NCI-H748 (cell line): ENCODE results near the gene DESI2.
"Not testable (repeated sequence)": the region's sequence is repeated elsewhere in the genome, so short reads cannot be mapped to it uniquely, and the experiment has no call there.

Experiments
- DNase-seq: peaks from one replicate; lab custom pipeline; 2025; ENCODE audit not compliant: unreplicated experiment; lab: John Stamatoyannopoulos, UW

DESI2 gene

GRCh38 chr1:244654108-244655038, 1.4 kb downstream of the DESI2 start:
- no peak for DNase-seq

GRCh38 chr1:244655186-244655585, 2.3 kb downstream of the DESI2 start:
- no peak for DNase-seq

DNA sequence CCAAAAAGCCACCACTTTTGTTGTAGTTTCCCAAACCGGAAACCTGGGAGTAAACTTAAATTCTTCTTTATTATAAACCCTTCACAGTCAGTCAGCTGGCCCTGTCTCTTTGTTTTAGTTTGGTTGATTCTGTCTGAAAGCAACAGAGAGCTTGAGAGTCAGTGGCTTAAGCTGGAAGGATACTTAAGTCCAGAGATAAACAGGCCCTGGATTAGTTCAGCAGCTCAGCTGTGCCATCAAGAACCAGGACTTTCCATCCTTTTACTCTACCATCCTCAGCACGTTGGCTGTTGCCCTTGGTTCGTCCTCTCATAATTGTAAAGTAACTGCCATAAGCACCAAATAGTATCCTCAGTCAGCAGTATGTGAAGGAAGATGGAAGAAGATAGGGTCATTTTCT, 4.5 kb downstream of the DESI2 start:
- no peak for DNase-seq

DNA sequence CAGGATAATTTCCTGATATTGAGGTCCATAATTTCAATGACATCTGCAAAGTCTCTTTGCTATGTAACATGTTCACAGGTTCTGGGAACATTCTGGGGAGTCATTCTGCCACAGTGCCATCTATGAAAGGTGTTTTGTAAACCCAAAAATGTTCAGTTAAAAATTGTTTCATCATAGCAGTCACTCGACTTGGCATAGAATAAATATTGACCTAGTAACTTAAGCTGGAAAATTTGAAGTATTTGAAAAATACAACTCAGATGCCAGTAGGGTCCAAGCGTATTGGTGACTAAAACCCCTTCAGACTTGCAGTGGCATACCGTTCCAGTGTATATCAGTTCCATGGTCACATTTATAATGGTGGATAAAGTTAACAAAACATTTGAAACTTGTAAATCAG, 6.8 kb downstream of the DESI2 start:
- no peak for DNase-seq

DNA sequence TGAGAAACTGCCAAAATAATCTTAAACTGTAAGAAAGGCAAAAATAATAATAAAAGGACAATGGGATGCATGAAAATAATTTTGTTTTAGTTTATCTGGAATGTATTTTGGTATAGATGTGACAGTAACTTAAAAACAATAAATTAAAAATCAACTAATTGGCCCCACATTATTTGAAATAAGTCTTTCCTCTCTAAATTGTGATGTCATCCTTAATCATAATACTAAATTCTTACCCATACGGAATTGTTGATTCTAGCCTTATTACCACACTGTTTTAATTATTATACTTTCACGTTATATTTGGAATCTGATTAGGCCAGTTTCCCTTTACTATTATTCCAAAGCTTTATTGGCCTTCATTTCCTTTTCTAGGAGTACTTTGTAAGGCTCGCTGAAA, 7.7 kb downstream of the DESI2 start:
- DNase-seq = no peak

GRCh38 chr1:244661569-244662312, 8.8 kb downstream of the DESI2 start:
- DNase-seq = not testable (repeated sequence)

GRCh38 chr1:244662599-244662998, 9.7 kb downstream of the DESI2 start:
- no peak for DNase-seq

DNA sequence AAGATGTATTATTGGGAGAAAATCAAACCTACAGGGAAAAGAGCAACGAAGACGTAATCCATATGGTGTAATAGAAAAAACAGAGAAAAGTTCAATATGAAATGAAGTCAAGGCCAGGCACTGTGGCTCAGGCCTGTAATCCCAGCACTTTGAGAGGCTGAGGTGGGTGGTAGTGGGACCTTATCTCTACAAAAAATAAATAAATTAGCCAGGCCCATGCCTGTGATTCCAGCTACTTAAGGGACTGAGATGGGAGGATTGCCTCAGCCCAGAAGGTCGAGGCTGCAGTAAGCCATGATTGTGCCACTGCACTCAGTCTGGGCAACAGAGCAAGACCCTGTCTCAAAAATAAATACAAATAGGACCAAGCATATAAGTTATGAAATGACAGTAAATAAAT, 11.4 kb downstream of the DESI2 start:
- no peak for DNase-seq

DNA sequence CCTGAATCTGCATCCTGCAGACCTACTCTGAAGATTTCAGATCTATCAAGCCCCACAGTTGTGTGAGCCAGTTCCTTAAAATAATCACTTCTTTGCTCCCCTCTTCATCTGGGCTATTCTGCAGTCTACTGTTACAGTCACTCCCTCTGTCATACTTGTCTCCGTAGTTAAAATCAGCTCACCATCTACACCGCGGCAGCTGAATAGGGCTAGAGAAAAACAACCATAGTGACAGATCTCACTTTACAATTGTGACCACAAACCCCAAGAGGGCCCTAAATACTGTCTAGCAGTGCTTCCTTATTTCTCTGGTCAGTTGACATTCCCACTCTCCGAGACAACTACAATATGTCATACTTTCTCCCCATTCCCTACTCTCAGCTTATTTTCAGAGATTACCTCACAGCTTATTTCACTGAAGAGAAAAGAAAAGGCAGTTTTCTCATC, 12.9 kb downstream of the DESI2 start:
- no peak for DNase-seq

GRCh38 chr1:244666672-244667418, 13.9 kb downstream of the DESI2 start:
- not testable (repeated sequence) for DNase-seq

DNA sequence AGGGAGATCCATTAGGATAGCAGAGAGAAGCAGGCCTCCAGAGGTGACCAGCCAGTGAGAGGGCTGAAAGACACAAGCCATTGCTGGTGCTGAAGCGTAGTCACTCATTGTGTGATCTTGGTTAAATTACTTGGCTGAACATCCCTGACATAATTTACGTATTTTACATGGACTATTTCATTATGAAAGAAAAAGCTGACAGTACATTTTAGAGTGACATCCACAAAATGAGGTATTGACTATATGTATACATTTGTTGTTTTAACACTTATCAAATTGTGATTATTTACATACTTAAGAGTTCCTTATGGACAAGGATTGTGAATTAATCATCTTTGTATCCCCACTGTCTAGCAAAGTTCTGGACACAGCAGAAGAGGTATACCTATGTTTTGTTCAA, 14.9 kb downstream of the DESI2 start:
- no peak for DNase-seq

GRCh38 chr1:244672946-244673682, 20.2 kb downstream of the DESI2 start:
- DNase-seq = no peak

DNA sequence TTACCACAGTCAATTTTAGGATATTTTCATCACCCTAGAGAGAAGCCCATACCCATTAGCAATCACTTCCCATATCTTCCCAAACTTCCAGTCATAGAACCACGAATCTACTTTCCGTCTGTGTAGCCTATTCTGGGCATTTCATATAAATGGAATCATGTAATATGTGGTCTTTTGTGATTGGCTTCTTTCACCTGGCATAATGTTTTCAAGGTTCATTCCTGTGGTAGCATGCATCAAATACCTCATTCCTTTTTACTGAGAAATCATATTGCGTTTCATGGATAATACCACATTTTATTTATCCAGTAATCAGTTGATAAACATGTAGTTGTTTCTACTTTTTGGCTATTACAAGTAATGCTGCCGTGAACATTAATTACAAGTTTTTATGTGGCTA, 21.5 kb downstream of the DESI2 start:
- no peak for DNase-seq

GRCh38 chr1:244675167-244675566, 22.2 kb downstream of the DESI2 start:
- no peak for DNase-seq

- DNase-seq = no peak
Measured at GRCh38 chr1:244678697-244679096, 25.8 kb downstream of the DESI2 start.

GRCh38 chr1:244680667-244681066, 27.7 kb downstream of the DESI2 start:
- no peak for DNase-seq

DNA sequence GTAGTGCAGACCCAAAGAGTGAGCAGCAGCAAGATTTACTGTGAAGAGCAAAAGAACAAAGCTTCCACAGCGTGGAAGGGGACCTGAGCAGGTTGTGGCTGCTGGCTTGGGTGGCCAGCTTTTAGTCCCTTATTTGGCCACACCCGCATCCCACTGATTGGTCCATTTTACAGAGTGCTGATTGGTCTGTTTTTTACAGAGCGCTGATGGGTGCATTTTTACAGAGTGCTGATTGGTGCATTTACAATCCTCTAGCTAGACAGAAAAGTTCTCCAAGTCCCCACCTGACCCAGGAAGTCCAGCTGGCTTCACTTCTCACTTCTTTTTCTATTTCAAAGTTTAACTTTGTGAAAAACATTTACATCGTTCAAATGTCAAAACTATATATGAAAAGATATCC, 29.2 kb downstream of the DESI2 start:
- not testable (repeated sequence) for DNase-seq

GRCh38 chr1:244695937-244696336, 43.0 kb downstream of the DESI2 start:
- DNase-seq = no peak

DNA sequence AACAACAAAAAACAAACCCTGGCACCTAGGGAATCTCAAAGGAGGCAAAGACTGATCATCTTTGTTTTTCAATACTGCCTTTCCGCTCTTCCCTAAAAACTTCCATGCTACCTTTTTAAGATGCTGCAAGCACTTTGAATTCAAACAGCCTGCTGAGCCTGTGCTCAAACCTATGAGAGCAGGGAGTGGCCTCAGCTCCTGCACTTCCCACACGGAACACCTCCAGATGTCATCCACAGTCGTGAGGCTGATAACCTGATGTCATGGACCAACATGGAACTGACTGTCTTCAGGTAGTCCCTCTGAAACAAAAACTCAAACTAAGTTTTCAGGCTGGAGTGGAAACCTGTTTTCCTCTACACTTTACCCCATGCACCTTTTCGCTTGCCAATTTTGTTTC, 46.8 kb downstream of the DESI2 start:
- no peak for DNase-seq

GRCh38 chr1:244700808-244701207, 47.9 kb downstream of the DESI2 start:
- no peak for DNase-seq

DNA sequence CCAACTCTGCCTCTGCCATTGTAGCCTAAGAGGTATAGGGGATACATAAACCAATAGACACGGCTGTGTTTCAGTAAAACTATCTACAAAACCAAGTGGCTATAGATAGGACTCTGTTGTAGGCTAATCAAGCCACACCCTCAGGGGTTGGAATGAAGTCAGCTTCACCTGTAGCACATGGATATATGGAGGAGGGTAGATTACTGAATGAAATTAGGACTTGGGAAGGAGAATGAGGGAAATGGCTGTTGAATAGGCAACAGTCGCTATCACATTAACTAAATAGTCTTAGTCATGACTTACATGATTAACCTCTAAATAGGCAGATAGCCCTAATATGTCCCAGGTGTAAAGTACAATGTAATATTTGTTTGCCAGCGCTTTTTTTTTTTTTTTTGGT, 49.7 kb downstream of the DESI2 start:
- no peak for DNase-seq
